Ascending aorta (tissue), 2 donors: ENCODE data around the gene AFP. TPM values are rescaled to one million over a fixed set of nuclear protein-coding genes. Genes with fewer than 3 reads are reported as not detected.

Experiments
- DNase-seq, 2 donors: peaks; one replicate each; pipeline ENCODE4 v3.0.0-alpha.2; 2019; ENCODE audit warnings: low spot score in 2 of 2
- H3K27ac ChIP-seq, 2 donors: fragments of 200-600 bp; sonication (generic); one replicate each; pipeline ENCODE4 v1.5.1; 2016 to 2017; ENCODE audit warnings: mild to moderate bottlenecking in 1 of 2
- H3K27me3 ChIP-seq: fragments of 200-600 bp; sonication (generic); one replicate; pipeline ENCODE4 v1.5.1; 2017
- H3K36me3 ChIP-seq, 2 donors: fragments of 200-600 bp; sonication (generic); one replicate each; pipeline ENCODE4 v1.5.1; 2016
- H3K4me1 ChIP-seq, 2 donors: fragments of 200-600 bp; sonication (generic); one replicate each; pipeline ENCODE4 v1.5.1; 2016 to 2017; ENCODE audit warnings: mild to moderate bottlenecking in 1 of 2
- H3K4me3 ChIP-seq, 2 donors: fragments of 200-600 bp; sonication (generic); one replicate each; pipeline ENCODE4 v1.5.1; 2016 to 2017; ENCODE audit warnings: mild to moderate bottlenecking in 1 of 2
- H3K9me3 ChIP-seq, 2 donors: fragments of 200-600 bp; sonication (generic); one replicate each; pipeline ENCODE4 v1.5.1; 2016
- intact Hi-C: fragments of 100-400 bp; cut with DNase I; formaldehyde crosslinking; loops from one replicate; pipeline ENCODE4 v1.15.1; 2023
- total RNA-seq: library from RNA; depleted of rRNA; stranded (reverse); fragments of >200 nt; gene quantifications from one replicate; pipeline ENCODE4 v1.1.0, GENCODE V29; 2016
- TF ChIP-seq, protein P1 (sequence below), 3 experiments: fragments of 200-600 bp in 2 of 3; fragments of 450-650 bp in 1 of 3; sonication (generic) in 2 of 3; IDR thresholded peaks; one replicate each; pipeline ENCODE4 v1.5.1; 2016 to 2019; ENCODE audit warnings: antibody characterized with exemption in 3 of 3, mild to moderate bottlenecking in 1 of 3, moderate library complexity in 1 of 3

AFP gene
- total RNA-seq, 1 donor from 2014 or later = not detected

GRCh38 chr4:73415807-73416238 lies 20.2 kb upstream of the AFP start:
- intact Hi-C loops = no loop called here
- TF ChIP-seq, protein P1, sequence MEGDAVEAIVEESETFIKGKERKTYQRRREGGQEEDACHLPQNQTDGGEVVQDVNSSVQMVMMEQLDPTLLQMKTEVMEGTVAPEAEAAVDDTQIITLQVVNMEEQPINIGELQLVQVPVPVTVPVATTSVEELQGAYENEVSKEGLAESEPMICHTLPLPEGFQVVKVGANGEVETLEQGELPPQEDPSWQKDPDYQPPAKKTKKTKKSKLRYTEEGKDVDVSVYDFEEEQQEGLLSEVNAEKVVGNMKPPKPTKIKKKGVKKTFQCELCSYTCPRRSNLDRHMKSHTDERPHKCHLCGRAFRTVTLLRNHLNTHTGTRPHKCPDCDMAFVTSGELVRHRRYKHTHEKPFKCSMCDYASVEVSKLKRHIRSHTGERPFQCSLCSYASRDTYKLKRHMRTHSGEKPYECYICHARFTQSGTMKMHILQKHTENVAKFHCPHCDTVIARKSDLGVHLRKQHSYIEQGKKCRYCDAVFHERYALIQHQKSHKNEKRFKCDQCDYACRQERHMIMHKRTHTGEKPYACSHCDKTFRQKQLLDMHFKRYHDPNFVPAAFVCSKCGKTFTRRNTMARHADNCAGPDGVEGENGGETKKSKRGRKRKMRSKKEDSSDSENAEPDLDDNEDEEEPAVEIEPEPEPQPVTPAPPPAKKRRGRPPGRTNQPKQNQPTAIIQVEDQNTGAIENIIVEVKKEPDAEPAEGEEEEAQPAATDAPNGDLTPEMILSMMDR (IDR thresholded peaks at IDR 0.05) = no peak

DNA sequence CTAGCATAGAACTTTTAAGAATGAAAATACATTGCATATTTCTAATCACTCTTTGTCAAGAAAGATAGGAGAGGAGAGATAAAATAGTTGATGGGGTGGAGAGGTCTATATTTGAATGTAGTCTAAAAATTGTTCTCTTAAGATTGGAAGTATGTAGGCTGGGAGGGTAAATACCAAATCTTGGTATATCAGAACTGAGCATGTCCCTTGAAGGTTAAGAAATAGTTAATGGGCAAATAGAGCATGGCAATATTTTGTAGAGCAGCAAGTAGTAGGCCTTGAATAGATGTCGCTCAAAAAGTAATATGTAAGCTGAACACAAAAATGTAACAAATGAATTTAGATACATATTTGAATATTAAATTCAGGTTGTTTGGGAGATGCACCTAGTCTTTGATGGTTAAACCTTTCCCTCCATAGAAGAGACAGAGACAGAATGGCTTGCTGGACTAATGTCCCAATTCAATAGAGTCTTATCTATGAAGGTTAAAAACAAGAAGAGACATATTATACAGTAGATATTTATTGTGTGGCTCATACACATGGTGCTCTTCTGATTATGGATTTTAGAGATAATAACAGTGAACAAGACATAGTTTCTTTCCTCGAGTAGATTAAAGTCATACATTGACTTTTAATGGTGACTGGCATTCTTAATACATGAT lies 19.5 kb upstream of the AFP start:
- DNase-seq = no peak
- H3K9me3 ChIP-seq = no peaks in the 10 kb centered on the region
- H3K4me3 ChIP-seq = no peak overlapping the region
- H3K36me3 ChIP-seq = no peaks in the 10 kb centered on the region
- no peaks in the 10 kb centered on the region for H3K4me1 ChIP-seq
- intact Hi-C loops = no loop called here
- no peak overlapping the region for H3K27ac ChIP-seq
- TF ChIP-seq, protein P1 (IDR thresholded peaks at IDR 0.05) = no peak
- no peaks in the 10 kb centered on the region for H3K27me3 ChIP-seq

More at GRCh38 chr4:73415807-73416238, 20.2 kb upstream of the AFP start:
- H3K27ac ChIP-seq = no peak overlapping the region
- no peak overlapping the region for H3K4me3 ChIP-seq
- H3K9me3 ChIP-seq = no peaks in the 10 kb centered on the region
- H3K4me1 ChIP-seq = no peaks in the 10 kb centered on the region
- DNase-seq = no peak
- H3K36me3 ChIP-seq = no peaks in the 10 kb centered on the region
- H3K27me3 ChIP-seq = no peaks in the 10 kb centered on the region

DNA sequence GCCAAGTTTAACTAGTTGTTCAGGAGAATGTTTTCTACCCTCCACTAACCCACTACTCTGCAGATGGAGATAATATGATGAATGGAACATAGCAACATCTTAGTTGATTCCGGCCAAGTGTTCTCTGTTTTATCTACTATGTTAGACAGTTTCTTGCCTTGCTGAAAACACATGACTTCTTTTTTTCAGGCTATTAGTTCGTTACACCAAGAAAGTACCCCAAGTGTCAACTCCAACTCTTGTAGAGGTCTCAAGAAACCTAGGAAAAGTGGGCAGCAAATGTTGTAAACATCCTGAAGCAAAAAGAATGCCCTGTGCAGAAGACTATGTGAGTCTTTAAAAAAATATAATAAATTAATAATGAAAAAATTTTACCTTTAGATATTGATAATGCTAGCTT lies 18.7 kb upstream of the AFP start:
- H3K9me3 ChIP-seq = no peaks in the 10 kb centered on the region
- H3K4me3 ChIP-seq = no peak overlapping the region
- intact Hi-C loops = no loop called here
- H3K27ac ChIP-seq = no peak overlapping the region
- TF ChIP-seq, protein P1 (IDR thresholded peaks at IDR 0.05) = no peak
- no peaks in the 10 kb centered on the region for H3K36me3 ChIP-seq
- no peak for DNase-seq
- no peaks in the 10 kb centered on the region for H3K4me1 ChIP-seq
- no peaks in the 10 kb centered on the region for H3K27me3 ChIP-seq

GRCh38 chr4:73417973-73418372 lies 18.0 kb upstream of the AFP start:
- TF ChIP-seq, protein P1 (IDR thresholded peaks at IDR 0.05) = no peak
- no peak overlapping the region for H3K4me3 ChIP-seq
- intact Hi-C loops = no loop called here
- DNase-seq = no peak
- no peak overlapping the region for H3K27ac ChIP-seq
- no peaks in the 10 kb centered on the region for H3K36me3 ChIP-seq
- H3K27me3 ChIP-seq = no peaks in the 10 kb centered on the region
- no peaks in the 10 kb centered on the region for H3K4me1 ChIP-seq
- H3K9me3 ChIP-seq = no peaks in the 10 kb centered on the region

GRCh38 chr4:73418677-73419076 lies 17.3 kb upstream of the AFP start:
- TF ChIP-seq, protein P1 (IDR thresholded peaks at IDR 0.05) = no peak
- Histone ChIP-seq H3K4me3 (no peak overlapping the region), H3K27ac (no peak overlapping the region), H3K9me3 (no peaks in the 10 kb centered on the region), H3K4me1 (no peaks in the 10 kb centered on the region), H3K27me3 (no peaks in the 10 kb centered on the region), H3K36me3 (no peaks in the 10 kb centered on the region)
- no peak for DNase-seq
- intact Hi-C loops = no loop called here
